ENCODE data around the gene KLHL12. TPM values are rescaled to one million over a fixed set of nuclear protein-coding genes. Genes with fewer than 3 reads are reported as not detected.

The KLHL12 gene
- total RNA-seq, 1 donor = 29.6 TPM

DNA sequence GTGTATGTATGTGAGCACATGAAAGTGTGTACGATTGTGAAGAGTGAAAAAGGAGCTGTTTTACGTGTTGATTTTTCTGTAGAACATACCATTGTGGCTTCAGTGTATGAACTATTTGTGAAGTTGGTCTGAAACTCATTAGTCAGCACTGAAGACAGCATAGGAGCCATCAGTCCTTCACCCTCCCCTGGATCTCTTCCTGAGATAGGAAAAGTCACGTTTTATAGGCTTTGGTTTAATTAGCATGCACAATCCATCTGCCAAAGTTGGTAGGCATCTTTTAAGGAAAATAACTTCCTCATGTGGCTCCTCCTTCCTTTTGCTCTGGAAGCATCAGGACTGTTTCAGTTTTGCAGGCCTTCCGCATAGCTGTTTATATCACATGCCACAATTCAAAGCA, 36.6 kb downstream of the KLHL12 start:
- DNase-seq (ENCODE audit: low read depth) = no peak
- TF ChIP-seq, protein P1, sequence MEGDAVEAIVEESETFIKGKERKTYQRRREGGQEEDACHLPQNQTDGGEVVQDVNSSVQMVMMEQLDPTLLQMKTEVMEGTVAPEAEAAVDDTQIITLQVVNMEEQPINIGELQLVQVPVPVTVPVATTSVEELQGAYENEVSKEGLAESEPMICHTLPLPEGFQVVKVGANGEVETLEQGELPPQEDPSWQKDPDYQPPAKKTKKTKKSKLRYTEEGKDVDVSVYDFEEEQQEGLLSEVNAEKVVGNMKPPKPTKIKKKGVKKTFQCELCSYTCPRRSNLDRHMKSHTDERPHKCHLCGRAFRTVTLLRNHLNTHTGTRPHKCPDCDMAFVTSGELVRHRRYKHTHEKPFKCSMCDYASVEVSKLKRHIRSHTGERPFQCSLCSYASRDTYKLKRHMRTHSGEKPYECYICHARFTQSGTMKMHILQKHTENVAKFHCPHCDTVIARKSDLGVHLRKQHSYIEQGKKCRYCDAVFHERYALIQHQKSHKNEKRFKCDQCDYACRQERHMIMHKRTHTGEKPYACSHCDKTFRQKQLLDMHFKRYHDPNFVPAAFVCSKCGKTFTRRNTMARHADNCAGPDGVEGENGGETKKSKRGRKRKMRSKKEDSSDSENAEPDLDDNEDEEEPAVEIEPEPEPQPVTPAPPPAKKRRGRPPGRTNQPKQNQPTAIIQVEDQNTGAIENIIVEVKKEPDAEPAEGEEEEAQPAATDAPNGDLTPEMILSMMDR (IDR thresholded peaks at IDR 0.05; ENCODE audit: insufficient read depth, low read length) = no peak

DNA sequence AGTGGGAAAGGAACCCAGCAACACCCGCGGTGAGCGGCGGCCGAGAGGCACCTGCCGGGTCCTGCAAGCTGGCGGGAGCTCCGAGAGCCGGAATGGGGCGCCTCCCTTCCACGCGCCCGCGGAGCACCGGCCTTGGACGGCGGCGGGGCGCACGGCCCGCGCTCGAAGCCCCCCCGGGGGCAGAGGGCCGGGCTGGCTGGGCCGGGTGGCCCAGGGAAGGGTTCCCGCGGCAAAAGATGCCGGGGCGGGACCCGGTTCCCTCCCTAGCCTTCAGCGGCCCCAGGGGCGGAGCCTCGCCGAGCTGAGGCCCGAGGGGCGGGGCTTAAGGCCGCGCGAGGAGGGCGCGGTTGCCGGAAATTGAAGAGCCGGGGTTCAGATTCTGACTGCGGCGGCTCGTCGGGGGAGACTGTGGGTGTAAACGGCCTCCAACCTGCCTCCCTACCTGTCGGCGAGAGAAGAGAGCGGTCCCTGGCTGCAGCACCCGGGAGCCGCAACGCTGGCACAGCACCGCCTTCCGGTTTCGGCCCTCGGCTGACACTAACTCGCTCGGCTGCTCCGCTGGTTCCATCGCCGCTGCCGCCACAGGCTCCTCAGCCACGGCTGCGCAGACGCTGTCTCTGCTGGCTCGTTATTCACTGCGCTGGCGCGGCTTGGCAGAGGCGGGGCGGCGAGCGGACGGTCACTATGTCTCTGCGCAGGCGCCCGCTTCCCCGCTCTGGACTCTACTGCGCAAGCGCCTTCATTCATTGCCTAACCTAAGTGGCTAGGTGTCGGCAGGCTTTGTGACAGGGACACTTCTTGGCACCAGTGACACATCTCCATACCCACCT, 38.3 kb downstream of the KLHL12 start, which contains the start of gene RABIF:
RABIF (minus strand) TSS at position 619 of the 830 bp plus-strand sequence; CDS start at position 568, 51 bp downstream.
- H3K4me3 ChIP-seq (ENCODE audit: low read depth, low read length) = peak within 1 kb of the TSS; percentile 88
- TF ChIP-seq, protein P1 (IDR thresholded peaks at IDR 0.05; ENCODE audit: insufficient read depth, low read length) = peak; percentile 47
- DNase-seq (ENCODE audit: low read depth) = peak; percentile 92

More for the DNA sequence above, 36.6 kb downstream of the KLHL12 start:
- H3K4me3 ChIP-seq (ENCODE audit: low read depth, low read length) = no peak overlapping the region

DNA sequence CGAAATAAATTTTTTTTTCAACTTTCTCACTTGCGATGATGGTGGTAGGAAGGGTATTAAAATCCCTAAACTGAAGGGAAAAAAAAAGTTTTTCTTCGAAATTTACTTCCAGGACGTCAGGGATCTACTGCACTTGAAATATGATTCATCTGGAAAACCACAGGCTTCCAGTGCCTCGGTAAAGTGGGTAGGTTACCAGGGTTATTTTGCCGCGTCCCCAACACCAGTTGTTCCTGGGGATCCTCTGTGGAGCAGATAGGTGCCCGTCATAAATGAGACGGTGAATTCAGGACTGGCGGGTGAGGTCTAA, 38.9 kb downstream of the KLHL12 start:
- peak overlapping the region; percentile 88 for H3K4me3 ChIP-seq (ENCODE audit: low read depth, low read length)
- DNase-seq (ENCODE audit: low read depth) = peak; percentile 27
- TF ChIP-seq, protein P1 (IDR thresholded peaks at IDR 0.05; ENCODE audit: insufficient read depth, low read length) = no peak

DNA sequence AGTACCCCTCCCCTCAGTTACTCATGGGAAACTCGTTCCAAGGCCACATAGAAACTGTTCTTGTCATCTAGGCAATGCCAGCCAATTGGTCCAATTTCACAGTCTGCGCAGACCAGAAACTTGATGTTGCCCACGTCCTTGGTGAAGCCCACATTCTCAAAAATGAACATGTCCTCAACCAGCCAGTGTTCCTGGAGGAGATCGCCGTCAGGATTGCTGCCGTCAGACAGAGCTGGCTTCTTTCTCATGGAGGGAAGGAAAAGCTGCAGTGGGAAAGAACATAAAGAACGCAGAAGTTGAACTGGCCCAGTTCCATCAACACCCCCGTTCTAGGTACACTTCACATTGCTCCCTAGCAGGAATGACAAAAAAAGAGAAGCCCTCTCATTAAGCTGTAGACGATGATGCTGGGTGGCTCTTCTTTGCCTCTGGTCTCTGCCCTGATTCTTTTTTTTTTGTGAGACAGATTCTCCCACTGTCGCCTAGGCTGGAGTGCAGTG, 46.0 kb downstream of the KLHL12 start:
- H3K4me3 ChIP-seq (ENCODE audit: low read depth, low read length) = no peak overlapping the region
- no peak for DNase-seq (ENCODE audit: low read depth)
- TF ChIP-seq, protein P1 (IDR thresholded peaks at IDR 0.05; ENCODE audit: insufficient read depth, low read length) = no peak

DNA sequence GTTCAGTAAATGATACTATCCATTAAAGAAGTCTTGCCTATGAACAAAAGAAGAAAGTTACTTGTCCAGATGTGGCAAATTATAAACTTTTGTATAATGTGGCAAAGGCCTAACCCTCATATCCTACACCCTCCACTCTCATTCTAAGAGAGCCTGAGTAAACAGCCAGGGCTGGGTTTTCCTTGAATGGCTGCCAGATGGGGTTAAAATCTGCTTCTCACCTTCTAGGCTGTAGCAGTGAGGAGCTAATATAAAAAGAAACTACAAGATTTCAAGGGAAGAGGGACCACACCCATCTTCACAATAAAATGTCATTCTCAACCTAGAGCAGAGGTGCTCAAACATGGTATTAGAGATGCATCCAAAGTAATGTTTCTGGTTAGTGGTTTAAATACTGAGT, 47.0 kb downstream of the KLHL12 start:
- TF ChIP-seq, protein P1 (IDR thresholded peaks at IDR 0.05; ENCODE audit: insufficient read depth, low read length) = no peak
- no peak overlapping the region for H3K4me3 ChIP-seq (ENCODE audit: low read depth, low read length)
- no peak for DNase-seq (ENCODE audit: low read depth)

DNA sequence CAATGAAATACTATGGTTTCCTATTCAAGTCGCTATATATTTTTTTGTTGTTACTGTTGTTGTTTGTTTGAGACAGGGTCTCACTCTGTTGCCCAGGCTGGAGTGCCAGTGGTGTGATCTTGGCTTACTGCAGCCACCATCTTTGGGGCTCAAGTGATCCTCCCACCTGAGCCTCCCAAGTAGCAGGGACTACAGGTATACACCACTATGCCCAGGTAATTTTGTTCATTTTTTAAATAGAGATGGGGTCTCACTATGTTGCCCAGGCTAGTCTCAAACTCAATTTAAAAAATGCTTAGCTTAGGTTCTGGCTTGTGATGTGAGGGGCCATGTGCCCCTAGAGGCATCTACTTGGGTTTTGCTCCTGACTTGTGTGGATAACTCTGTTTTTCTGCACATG, 47.9 kb downstream of the KLHL12 start:
- TF ChIP-seq, protein P1 (IDR thresholded peaks at IDR 0.05; ENCODE audit: insufficient read depth, low read length) = no peak
- no peak for DNase-seq (ENCODE audit: low read depth)
- no peak overlapping the region for H3K4me3 ChIP-seq (ENCODE audit: low read depth, low read length)
